SU-DHL-6 (cell line): Measurements from ENCODE around the gene HSPBP1.

Experiments
- CTCF ChIP-seq: fragments of 200-600 bp; sonication (generic); IDR thresholded peaks from one replicate; pipeline ENCODE4 v1.5.1; 2017; ENCODE audit warnings: antibody characterized with exemption, mild to moderate bottlenecking, low read length, moderate library complexity; ENCODE audit not compliant: insufficient read depth, poor library complexity, severe bottlenecking
- EZH2phosphoT487 ChIP-seq: fragments of 200-600 bp; sonication (generic), shearing (Covaris generic); conservative IDR thresholded peaks from 2 replicates; pipeline ENCODE4 v1.6.1; 2018; ENCODE audit warnings: mild to moderate bottlenecking, antibody characterized with exemption, low read length, moderate library complexity, mixed read lengths

DNA sequence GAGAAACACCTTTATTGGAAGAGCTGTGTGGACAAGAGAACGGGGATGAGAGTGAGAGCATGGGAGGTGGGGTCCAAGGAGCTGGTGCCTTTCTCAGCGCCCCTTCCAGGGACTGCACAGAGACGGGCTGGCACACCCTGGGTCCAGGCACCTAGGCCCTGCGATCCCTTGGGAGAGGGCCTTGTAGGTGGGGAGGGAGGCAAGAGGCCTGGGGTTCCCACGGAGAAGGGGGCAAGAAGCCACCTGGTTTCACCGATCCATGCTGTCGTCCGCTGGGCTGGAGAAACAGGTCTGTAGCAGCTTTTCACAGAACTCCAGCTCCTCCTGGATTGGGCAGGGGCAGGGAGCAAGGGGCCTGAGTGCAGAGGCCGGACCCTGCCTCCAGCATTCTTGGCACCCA, 17.6 kb downstream of the HSPBP1 start:
- TF ChIP-seq CTCF (no peak), EZH2phosphoT487 (no peak)
